ENCODE results near the gene SAG. TPM values are rescaled to one million over a fixed set of nuclear protein-coding genes. Genes with fewer than 3 reads are reported as not detected.

SAG gene
- total RNA-seq, 1 donor from 2014 or later, result not detected

DNA sequence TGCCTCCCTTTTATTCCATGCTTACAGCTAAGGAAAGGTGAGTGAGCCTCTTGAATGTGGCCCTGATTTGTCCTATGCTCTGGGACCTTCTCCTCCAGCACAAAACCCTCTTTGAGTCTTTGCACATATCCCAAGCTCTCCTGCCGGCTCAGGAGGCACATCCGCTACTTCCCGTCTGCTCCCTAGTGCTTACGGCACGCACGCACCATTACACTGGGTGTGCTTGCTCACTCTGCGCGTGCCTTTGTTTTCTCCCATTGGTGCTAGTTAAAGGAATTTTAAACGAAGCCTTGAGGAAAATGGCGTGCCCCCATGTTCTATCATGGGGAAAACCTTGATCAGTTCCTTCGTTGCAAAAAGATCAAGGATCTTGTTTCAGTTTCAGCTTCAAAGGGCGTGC lies 38.8 kb downstream of the SAG start:
- H3K27ac Mint-ChIP-seq (ENCODE audit: unreplicated experiment), result no peak overlapping the region
- no peaks in the 10 kb centered on the region for H3K4me1 Mint-ChIP-seq (ENCODE audit: low read depth, unreplicated experiment)
- H3K9me3 Mint-ChIP-seq (ENCODE audit: unreplicated experiment), result peaks cover 10% of the 10 kb centered on the region
- H3K4me3 Mint-ChIP-seq (ENCODE audit: unreplicated experiment), result no peak overlapping the region
- TF ChIP-seq, protein P1, sequence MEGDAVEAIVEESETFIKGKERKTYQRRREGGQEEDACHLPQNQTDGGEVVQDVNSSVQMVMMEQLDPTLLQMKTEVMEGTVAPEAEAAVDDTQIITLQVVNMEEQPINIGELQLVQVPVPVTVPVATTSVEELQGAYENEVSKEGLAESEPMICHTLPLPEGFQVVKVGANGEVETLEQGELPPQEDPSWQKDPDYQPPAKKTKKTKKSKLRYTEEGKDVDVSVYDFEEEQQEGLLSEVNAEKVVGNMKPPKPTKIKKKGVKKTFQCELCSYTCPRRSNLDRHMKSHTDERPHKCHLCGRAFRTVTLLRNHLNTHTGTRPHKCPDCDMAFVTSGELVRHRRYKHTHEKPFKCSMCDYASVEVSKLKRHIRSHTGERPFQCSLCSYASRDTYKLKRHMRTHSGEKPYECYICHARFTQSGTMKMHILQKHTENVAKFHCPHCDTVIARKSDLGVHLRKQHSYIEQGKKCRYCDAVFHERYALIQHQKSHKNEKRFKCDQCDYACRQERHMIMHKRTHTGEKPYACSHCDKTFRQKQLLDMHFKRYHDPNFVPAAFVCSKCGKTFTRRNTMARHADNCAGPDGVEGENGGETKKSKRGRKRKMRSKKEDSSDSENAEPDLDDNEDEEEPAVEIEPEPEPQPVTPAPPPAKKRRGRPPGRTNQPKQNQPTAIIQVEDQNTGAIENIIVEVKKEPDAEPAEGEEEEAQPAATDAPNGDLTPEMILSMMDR (IDR thresholded peaks at IDR 0.05; ENCODE audit: partially characterized antibody, unreplicated experiment), result no peak
- DNase-seq, result no peak
- peaks cover 5% of the 10 kb centered on the region for H3K36me3 Mint-ChIP-seq (ENCODE audit: unreplicated experiment)
- H3K27me3 Mint-ChIP-seq (ENCODE audit: unreplicated experiment), result no peaks in the 10 kb centered on the region

DNA sequence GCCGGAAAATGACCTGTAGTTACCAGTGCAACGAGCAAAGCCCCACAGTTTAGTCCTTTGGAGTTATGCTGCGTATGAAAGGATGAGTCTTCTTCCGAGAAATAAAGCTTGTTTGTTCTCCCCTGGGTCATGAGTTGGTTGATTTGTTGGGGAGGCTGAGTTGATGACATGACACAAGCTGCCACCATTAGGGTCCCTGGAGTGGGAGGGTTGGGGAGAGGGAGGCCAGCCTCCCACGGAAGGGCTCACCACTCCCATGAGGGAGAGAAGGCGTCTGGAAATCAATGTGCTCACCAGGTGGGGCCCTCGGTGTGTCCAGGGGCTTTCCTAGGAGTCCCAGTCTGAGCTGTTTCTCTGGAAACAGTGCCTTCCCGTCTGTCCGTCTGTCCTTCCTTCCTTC lies 39.3 kb downstream of the SAG start:
- H3K4me1 Mint-ChIP-seq (ENCODE audit: low read depth, unreplicated experiment), result no peaks in the 10 kb centered on the region
- peaks cover 5% of the 10 kb centered on the region for H3K36me3 Mint-ChIP-seq (ENCODE audit: unreplicated experiment)
- no peak for DNase-seq
- peaks cover under 1% of the 10 kb centered on the region for H3K27me3 Mint-ChIP-seq (ENCODE audit: unreplicated experiment)
- no peak overlapping the region for H3K4me3 Mint-ChIP-seq (ENCODE audit: unreplicated experiment)
- TF ChIP-seq, protein P1 (IDR thresholded peaks at IDR 0.05; ENCODE audit: partially characterized antibody, unreplicated experiment), result no peak
- peaks cover 10% of the 10 kb centered on the region for H3K9me3 Mint-ChIP-seq (ENCODE audit: unreplicated experiment)
- no peak overlapping the region for H3K27ac Mint-ChIP-seq (ENCODE audit: unreplicated experiment)

DNA sequence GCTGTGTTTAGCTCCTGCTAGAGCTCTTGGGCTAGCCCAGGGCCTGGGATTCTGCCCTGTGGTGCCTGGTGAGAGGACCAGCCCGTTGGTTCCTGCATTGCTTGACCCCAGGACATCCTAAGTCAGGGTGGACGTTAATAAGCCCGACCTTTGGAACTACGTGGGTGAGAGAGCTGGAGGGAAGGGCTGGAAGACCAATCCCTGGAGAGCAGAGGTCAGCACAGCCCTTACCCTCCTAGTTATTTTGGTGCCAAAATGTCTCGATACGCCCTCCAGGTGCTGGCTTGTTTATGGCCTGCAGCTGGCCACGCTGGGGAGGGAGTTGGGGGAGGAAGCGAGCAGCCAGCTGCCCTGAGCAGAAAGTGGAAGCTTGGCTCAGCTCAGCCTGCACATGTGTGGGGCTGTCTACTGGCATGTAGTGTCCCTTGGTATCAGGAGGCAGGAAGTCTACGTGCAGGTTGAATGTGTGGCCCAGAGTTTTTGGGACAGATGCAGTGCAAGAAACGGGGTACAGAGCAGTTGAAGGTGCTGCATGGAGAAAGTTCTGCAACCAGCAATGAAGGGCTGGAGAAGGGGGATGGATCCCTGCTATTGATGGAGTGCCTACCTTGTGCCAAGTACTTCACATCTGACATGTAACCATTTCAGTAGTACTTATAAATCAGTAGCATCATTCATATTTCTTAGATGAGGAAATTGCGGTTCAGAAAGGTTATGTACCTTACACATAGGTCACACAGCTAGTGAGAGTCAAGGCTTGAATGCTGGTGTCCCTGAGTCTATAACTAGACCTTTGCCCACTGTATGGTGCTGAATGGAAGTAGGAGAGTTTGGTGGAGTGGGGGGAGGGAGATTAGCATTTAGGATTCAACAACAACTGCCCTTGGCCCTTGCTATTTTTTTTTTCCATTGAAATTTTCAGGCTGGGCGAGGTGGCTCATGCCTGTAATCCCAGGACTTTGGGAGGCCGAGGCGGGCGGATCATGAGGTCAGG lies 41.7 kb downstream of the SAG start:
- peaks cover 5% of the 10 kb centered on the region for H3K36me3 Mint-ChIP-seq (ENCODE audit: unreplicated experiment)
- no peak for DNase-seq

GRCh38 chr2:233350708-233351107 lies 43.1 kb downstream of the SAG start:
- H3K4me3 Mint-ChIP-seq (ENCODE audit: unreplicated experiment), result no peak overlapping the region
- H3K4me1 Mint-ChIP-seq (ENCODE audit: low read depth, unreplicated experiment), result peaks cover 6% of the 10 kb centered on the region
- H3K9me3 Mint-ChIP-seq (ENCODE audit: unreplicated experiment), result peaks cover 12% of the 10 kb centered on the region
- TF ChIP-seq, protein P1 (IDR thresholded peaks at IDR 0.05; ENCODE audit: partially characterized antibody, unreplicated experiment), result no peak
- peaks cover 12% of the 10 kb centered on the region for H3K27me3 Mint-ChIP-seq (ENCODE audit: unreplicated experiment)
- no peak for DNase-seq
- H3K36me3 Mint-ChIP-seq (ENCODE audit: unreplicated experiment), result peaks cover 5% of the 10 kb centered on the region
- H3K27ac Mint-ChIP-seq (ENCODE audit: unreplicated experiment), result no peak overlapping the region

More for the DNA sequence above, 41.7 kb downstream of the SAG start:
- Mint-ChIP-seq H3K27me3 (ENCODE audit: unreplicated experiment) (peaks cover 8% of the 10 kb centered on the region), H3K4me1 (ENCODE audit: low read depth, unreplicated experiment) (peaks cover 6% of the 10 kb centered on the region), H3K4me3 (ENCODE audit: unreplicated experiment) (no peak overlapping the region), H3K9me3 (ENCODE audit: unreplicated experiment) (peaks cover 13% of the 10 kb centered on the region), H3K27ac (ENCODE audit: unreplicated experiment) (no peak overlapping the region)
- TF ChIP-seq, protein P1 (IDR thresholded peaks at IDR 0.05; ENCODE audit: partially characterized antibody, unreplicated experiment), result no peak

- no peak overlapping the region for H3K27ac Mint-ChIP-seq (ENCODE audit: unreplicated experiment)
- no peak for DNase-seq
- H3K36me3 Mint-ChIP-seq (ENCODE audit: unreplicated experiment), result peaks cover 5% of the 10 kb centered on the region
- H3K4me1 Mint-ChIP-seq (ENCODE audit: low read depth, unreplicated experiment), result peaks cover 10% of the 10 kb centered on the region
- peaks cover 12% of the 10 kb centered on the region for H3K9me3 Mint-ChIP-seq (ENCODE audit: unreplicated experiment)
- H3K27me3 Mint-ChIP-seq (ENCODE audit: unreplicated experiment), result peaks cover 12% of the 10 kb centered on the region
- TF ChIP-seq, protein P1 (IDR thresholded peaks at IDR 0.05; ENCODE audit: partially characterized antibody, unreplicated experiment), result no peak
- no peak overlapping the region for H3K4me3 Mint-ChIP-seq (ENCODE audit: unreplicated experiment)
Observed at GRCh38 chr2:233351423-233351822, 43.8 kb downstream of the SAG start.

Data from glutamatergic neuron (in vitro differentiated cells).